ENCODE data around the gene SLC4A2.

SLC4A2 gene

GRCh38 chr7:151058781-151059366, 515 bp upstream of the SLC4A2 start:
- no peaks in the 10 kb centered on the region; the same call in 1 of the 2 replicates for H3K4me1 ChIP-seq (ENCODE audit: control insufficient read depth, insufficient read depth, low read length)
- peak; percentile 36 for TF ChIP-seq ZNF600 (tag by site-specific recombination; IDR thresholded peaks at IDR 0.05)
- TF ChIP-seq ZNF394 (tag by site-specific recombination; IDR thresholded peaks at IDR 0.05; ENCODE audit: borderline replicate concordance) = 0 out of 2 replicates have a peak, but pooled peaks have one; percentile 29
- TF ChIP-seq, protein P1, sequence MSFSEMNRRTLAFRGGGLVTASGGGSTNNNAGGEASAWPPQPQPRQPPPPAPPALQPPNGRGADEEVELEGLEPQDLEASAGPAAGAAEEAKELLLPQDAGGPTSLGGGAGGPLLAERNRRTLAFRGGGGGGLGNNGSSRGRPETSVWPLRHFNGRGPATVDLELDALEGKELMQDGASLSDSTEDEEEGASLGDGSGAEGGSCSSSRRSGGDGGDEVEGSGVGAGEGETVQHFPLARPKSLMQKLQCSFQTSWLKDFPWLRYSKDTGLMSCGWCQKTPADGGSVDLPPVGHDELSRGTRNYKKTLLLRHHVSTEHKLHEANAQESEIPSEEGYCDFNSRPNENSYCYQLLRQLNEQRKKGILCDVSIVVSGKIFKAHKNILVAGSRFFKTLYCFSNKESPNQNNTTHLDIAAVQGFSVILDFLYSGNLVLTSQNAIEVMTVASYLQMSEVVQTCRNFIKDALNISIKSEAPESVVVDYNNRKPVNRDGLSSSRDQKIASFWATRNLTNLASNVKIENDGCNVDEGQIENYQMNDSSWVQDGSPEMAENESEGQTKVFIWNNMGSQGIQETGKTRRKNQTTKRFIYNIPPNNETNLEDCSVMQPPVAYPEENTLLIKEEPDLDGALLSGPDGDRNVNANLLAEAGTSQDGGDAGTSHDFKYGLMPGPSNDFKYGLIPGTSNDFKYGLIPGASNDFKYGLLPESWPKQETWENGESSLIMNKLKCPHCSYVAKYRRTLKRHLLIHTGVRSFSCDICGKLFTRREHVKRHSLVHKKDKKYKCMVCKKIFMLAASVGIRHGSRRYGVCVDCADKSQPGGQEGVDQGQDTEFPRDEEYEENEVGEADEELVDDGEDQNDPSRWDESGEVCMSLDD (tag by site-specific recombination; IDR thresholded peaks at IDR 0.05) = peak; percentile 15; the same call in 1 of the 2 replicates
- TF ChIP-seq ZNF2 (tag by site-specific recombination; IDR thresholded peaks at IDR 0.05) = no peak
- TF ChIP-seq PRDM6 (tag by site-specific recombination; IDR thresholded peaks at IDR 0.05) = no peak
- TF ChIP-seq ZNF777 (tag by site-specific recombination; IDR thresholded peaks at IDR 0.05; ENCODE audit: borderline replicate concordance) = 0 out of 2 replicates have a peak, but pooled peaks have one; percentile 14
- peak; percentile 12; the same call in 1 of the 2 replicates for TF ChIP-seq GLIS2 (tag by site-specific recombination; IDR thresholded peaks at IDR 0.05)
- peak overlapping the region; percentile 48; the same call in 1 of the 2 replicates for H3K27ac ChIP-seq (ENCODE audit: extremely low read depth, low read depth, low read length)
- ChIA-PET POLR2A (interaction anchor here (0.5 to 3.4 kb wide), 8 partner anchors 15 to 168 kb away, joined by 3 to 13 read pairs (median 6); partner anchors contain the start of genes ABCB8, ABCF2 and FASTK), CTCF (interaction anchor here (0.8 to 1.9 kb wide), 3 partner anchors 26 to 46 kb away, joined by 3 to 4 read pairs (median 4); no protein-coding TSS in a partner anchor)
- H3K4me3 ChIP-seq (ENCODE audit: low read depth, low read length) = peak overlapping the region; percentile 71
- peaks cover 0 to 41% of the 10 kb centered on the region in 2 experiments; a peak in 1 of 3 replicates for H3K36me3 ChIP-seq (ENCODE audit: control insufficient read depth in 2 of 2, insufficient read depth in 1 of 2, low read length in 2 of 2)
- no peaks in the 10 kb centered on the region for H3K9me3 ChIP-seq (ENCODE audit: control insufficient read depth, insufficient read depth, low read depth, low read length)

GRCh38 chr7:151060113-151060415, 675 bp downstream of the SLC4A2 start:
- no peaks in the 10 kb centered on the region; the same call in 1 of the 2 replicates for H3K4me1 ChIP-seq (ENCODE audit: control insufficient read depth, insufficient read depth, low read length)
- H3K4me3 ChIP-seq (ENCODE audit: low read depth, low read length) = peak overlapping the region; percentile 71
- peak overlapping the region; percentile 21; the same call in 1 of the 2 replicates for H3K27ac ChIP-seq (ENCODE audit: extremely low read depth, low read depth, low read length)
- H3K9me3 ChIP-seq (ENCODE audit: control insufficient read depth, insufficient read depth, low read depth, low read length) = no peaks in the 10 kb centered on the region
- CTCF ChIA-PET = interaction anchor here (0.6 to 1.4 kb wide), 7 partner anchors 18 to 1534 kb away, joined by 3 to 6 read pairs (median 4); no protein-coding TSS in a partner anchor
- H3K36me3 ChIP-seq (ENCODE audit: control insufficient read depth in 2 of 2, insufficient read depth in 1 of 2, low read length in 2 of 2) = peaks cover 0 to 40% of the 10 kb centered on the region in 2 experiments; a peak in 1 of 3 replicates
- POLR2A ChIA-PET = interaction anchor here (0.6 to 3.4 kb wide), 5 partner anchors 17 to 32 kb away, joined by 3 to 13 read pairs (median 6); partner anchors contain the start of genes ABCB8 and FASTK
- no peak for TF ChIP-seq ZSCAN30 (tag by site-specific recombination; IDR thresholded peaks at IDR 0.05)
- TF ChIP-seq ZNF366 (tag by site-specific recombination; conservative IDR thresholded peaks at IDR 0.05) = no peak
- no peak for TF ChIP-seq PRDM2 (tag by site-specific recombination; IDR thresholded peaks at IDR 0.05; ENCODE audit: borderline replicate concordance)
- no peak for TF ChIP-seq ZNF610 (tag by site-specific recombination; IDR thresholded peaks at IDR 0.05; ENCODE audit: borderline replicate concordance)
- TF ChIP-seq ZNF391 (tag by site-specific recombination; IDR thresholded peaks at IDR 0.05; ENCODE audit: borderline replicate concordance, low read depth) = 0 out of 2 replicates have a peak, but pooled peaks have one; percentile 10
- TF ChIP-seq, protein P1 (tag by site-specific recombination; IDR thresholded peaks at IDR 0.05) = peak; percentile 10
- TF ChIP-seq SCRT1 (tag by site-specific recombination; IDR thresholded peaks at IDR 0.05; ENCODE audit: borderline replicate concordance) = no peak
- no peak for TF ChIP-seq ZNF843 (tag by site-specific recombination; IDR thresholded peaks at IDR 0.05)
- TF ChIP-seq, protein P2, sequence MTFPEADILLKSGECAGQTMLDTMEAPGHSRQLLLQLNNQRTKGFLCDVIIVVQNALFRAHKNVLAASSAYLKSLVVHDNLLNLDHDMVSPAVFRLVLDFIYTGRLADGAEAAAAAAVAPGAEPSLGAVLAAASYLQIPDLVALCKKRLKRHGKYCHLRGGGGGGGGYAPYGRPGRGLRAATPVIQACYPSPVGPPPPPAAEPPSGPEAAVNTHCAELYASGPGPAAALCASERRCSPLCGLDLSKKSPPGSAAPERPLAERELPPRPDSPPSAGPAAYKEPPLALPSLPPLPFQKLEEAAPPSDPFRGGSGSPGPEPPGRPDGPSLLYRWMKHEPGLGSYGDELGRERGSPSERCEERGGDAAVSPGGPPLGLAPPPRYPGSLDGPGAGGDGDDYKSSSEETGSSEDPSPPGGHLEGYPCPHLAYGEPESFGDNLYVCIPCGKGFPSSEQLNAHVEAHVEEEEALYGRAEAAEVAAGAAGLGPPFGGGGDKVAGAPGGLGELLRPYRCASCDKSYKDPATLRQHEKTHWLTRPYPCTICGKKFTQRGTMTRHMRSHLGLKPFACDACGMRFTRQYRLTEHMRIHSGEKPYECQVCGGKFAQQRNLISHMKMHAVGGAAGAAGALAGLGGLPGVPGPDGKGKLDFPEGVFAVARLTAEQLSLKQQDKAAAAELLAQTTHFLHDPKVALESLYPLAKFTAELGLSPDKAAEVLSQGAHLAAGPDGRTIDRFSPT (tag by site-specific recombination; IDR thresholded peaks at IDR 0.05) = no peak
- TF ChIP-seq ZNF394 (tag by site-specific recombination; IDR thresholded peaks at IDR 0.05; ENCODE audit: borderline replicate concordance) = peak; percentile 28; the same call in 1 of the 2 replicates
- TF ChIP-seq ZBTB1 (tag by site-specific recombination; IDR thresholded peaks at IDR 0.05) = no peak
